GM18867 (cell line): Measurements from ENCODE around the gene ENOX1.
A peak's percentile ranks its signal among the peaks of the same experiment; 100 is the strongest.

ENCODE experiments used
- ATAC-seq: cut with Tn5 transposase; IDR thresholded peaks from one replicate; pipeline ENCODE4 v1.9.1; 2021; ENCODE audit warnings: mild to moderate bottlenecking, moderate library complexity; ENCODE audit not compliant: unreplicated experiment

ENOX1 gene

DNA sequence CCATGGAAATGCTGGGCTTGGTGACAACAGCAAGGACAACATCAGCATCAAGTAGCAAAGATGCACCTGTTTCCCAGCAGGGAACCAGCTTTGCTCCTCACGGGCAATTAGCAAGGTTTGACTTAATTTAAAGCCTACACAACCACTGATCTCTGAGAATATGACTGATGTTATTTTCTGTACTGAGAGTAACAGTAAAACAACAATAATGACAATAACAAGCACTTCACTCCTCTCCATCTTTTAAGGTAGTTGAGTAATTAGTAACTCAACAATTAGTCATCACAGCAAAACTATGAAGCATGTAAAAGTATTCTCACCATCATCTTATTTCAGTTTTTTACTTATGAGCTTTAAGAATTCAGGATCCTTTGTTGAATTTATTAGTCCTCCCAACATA is 37.3 kb downstream of the ENOX1 start:
- ATAC-seq = no peak

DNA sequence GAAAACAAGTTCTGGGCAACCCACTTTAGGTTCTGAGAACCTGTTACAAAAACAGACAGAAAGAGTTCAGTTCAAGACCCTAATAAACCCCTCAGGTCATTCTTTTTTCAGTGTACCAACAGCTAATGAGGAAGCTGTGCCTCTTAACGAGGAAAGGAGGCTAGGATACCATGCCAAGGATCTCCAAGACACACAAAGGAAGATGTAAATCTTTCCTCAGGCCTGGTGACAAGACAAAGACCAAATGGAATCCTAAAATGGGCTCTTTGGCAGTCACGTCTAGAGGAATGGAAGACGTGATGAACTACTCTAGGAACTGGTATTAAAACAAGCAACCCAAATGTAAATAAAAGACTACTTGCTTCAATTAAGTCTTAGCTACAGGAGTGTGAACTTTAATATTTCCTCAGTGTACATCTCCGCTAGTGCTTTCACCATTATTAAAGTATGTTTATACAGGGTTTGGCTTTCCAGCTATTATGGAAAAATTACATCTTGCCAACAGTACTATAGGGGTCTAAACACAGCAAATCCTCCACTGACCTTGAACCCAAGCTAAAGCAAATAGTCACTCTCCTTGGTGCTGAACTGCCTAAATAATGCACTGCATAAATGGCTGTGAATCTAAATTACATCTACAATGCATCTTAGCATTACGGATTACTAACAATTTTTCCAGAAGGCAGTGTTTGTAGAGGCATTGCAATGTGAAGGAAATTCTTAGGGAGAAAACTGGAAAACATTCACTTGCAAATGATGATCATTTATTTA is 42.3 kb downstream of the ENOX1 start:
- ATAC-seq = no peak

DNA sequence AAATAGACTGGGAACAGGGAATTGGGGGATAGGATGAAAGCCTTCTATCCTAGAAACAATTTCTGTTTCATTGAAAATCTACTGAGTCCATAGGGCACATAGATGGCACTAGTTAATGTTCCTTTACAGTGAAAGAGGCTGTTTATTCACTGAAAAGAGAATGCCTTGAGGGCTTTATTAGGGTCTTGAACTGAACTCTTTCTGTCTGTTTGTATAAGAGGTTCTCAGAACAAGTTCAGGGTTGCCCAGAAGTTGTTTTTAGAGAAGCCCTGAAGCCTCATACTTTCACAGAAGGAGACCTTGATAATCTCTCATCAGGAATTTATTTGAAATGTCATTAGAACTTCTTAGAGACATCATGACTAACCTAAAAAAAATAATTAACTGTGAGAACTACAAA is 43.9 kb downstream of the ENOX1 start:
- ATAC-seq = no peak

DNA sequence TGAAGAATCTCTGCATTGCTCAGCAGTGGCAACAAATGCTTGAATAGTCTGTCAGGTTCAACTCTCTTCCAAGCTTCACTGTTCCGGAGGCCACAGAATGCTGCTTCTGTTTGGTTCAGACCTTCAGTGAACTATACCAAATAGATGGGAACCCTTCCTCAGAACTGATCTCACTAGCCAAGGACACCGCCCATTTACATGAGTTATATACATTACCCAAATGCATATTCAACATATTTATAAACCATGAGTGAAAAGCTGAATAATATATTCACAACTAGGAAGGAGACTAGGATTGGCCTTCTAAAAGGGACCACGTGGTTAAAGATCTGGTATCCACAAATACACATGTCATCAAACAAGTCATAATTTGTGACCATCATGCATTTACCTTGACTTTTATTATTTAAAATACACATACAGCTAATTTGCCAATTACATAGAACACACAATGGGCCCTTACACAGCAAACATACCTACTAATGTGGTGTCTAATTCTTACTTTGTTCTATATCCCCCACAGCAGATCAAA is 49.3 kb downstream of the ENOX1 start:
- no peak for ATAC-seq

DNA sequence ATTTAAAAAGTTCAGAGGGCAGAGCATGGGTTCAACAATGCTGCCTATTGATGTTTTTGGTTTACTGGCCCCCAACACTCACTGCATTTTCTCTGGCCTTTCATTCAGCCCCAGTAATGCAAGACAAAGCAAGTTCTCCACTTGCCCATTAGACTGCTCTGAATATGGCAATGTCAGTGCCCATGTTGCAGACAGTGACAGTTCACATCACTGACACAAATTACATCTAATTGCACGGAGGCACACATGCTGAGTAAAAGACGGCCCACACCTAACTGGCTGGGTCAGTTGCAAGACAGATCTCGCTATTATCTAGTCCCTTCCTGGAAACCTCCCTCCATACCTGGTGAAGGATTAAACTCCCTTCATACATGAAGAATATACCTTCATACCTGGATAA is 54.0 kb downstream of the ENOX1 start:
- ATAC-seq = no peak

DNA sequence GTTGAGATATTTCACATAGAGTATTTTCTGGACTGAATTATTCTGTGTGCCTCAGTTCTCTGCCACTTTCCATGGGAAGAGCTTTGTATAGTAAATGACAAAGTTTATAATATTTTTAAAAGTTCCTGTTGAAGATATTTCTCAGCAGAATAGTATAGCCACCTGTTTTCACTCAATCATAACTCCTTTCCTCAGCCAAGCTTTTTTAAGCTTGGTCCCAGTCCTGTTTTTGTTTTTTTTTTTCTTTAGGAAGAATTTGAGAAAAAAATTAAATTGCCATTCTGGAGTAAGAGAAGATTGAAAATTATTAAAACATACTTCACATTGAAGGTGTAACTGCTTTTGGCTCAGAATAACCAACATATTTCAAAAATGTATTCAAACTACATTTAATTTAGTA is 55.5 kb downstream of the ENOX1 start:
- no peak for ATAC-seq

DNA sequence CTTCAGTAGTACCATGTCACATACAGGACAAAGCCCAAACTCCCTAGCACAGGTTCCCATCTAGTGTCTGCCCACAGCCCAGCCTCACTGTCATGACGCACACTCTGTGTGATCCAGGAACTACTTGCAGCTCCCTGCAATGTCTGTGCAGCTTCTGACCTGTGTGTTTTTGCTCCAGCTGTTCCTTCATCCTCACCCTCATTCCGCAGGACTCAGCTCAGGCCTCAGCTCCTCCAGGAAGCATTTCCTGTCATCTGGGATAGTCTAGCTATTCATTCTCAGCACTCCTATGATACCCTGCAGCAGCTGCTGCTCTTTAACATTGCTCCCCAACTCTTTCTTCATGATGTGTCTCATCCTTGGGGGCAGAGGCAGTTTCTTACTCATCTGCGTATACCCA is 56.1 kb downstream of the ENOX1 start:
- no peak for ATAC-seq

DNA sequence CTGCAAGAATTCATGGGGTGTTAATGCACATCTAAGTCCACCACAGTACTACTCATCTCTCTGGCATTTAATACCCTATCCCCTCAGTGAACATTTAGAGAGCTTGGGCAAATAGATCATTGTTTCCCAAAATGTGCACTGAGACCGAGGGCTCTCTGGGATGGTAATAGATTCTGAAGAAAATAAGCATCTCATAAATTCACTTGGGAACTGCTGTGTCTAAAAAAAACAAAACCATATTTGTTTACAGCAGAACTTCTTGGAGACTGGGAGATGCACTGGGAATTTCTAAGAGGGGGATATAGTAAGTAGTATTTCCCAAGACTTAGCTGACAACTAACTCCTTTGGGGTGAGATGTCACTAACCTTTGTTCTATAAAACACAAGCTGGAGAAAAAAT is 58.4 kb downstream of the ENOX1 start:
- ATAC-seq = no peak

DNA sequence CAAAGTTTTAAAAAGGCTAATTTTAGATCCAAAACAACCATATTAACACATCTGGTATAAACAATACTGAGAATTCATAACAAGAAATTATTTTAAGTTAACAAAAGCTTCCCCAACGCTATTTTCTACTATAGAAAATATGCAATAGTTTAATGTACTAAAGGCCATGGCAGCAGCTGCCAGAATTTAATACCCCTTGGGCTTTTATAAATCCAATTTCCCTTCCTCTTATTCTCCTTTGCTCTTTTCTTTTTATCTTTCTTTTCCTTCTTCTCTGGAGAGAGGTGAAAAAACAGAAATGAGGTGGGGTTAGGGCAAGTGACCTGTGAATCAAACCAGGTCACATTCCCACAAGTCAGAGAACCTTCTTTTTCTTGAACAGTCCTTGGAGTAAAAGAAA is 58.9 kb downstream of the ENOX1 start:
- no peak for ATAC-seq

DNA sequence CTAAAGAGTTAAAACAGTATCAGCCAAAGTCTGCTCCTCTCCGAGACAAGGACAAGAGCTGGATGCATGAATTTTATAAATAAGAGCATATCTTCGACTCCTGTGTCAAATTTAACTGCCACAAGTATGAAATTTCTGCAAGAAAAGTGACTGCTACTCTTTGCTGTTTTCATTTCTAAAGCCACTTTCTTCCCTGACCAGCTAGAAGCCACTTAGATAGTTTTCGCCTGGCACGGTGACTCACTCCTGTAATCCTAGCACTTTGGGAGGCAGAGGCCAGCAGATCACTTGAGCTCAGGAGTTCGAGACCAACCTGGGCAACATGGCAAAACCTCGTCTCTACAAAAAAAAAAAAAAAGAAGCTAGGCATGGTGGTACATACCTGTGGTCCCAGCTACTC is 61.3 kb downstream of the ENOX1 start:
- no peak for ATAC-seq

DNA sequence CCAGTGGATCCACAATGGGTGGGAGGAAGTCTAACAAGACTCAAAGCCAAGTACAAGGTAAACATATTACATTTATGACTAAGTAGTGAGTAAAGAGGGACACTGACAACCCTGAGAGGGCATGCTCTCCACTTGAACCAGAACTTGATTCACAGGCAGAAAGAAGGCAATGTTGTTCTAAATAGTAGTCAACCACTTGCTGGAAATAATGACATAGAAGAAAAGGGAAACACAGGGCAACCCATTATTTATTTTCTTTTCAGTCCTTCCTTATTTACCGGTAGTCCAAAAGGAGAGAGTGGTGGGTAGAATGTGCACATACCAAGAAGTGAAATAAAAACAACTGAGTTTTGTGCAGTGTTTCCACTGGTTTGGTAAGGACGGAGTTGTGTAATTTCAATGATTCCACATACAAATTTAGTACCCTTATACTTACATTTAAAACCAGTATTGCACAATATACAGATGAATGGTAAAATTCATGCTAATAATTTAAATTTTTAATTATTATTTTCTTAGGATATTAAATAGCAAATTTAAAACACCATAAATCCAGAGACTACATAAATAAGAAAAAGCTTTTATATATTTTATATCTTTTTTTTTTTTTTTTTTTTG is 65.9 kb downstream of the ENOX1 start:
- ATAC-seq = no peak

DNA sequence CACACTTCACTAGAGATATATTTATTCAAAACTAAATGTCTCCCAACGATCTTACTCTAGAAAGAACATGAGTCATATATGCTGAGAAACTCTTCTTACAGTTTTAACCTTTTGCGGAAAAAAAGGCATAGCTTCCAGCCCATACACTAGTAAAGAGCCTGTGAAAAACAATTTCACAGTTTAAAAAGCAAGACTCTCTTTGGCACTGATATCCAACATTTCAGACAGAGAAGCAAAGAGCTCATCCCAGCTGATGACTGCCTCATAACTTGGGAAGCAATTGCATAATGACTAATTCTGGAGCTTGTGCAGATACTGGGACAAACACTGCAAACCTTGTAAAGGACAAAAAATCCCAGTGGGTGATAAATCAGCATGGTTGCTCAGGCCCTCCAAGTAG is 88.0 kb downstream of the ENOX1 start:
- ATAC-seq = no peak

DNA sequence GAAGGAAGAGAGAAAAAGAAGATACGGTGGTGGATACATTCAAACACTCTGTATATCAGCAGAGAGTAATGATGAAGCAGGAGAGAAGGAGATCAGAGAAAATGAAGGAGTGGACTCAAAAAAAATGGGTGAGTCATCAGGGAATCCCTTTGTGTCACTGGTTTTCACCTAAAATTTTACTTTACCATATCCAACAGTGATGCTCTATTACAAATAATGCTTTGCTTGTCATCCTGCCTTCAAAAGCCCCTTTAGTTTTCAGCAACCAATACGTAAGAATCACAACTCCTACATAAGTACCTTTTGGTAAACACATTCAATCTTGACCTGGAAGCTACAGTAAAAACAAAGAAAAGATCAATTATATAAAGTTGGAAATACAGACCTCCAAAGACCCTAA is 88.8 kb downstream of the ENOX1 start:
- peak; percentile 39 for ATAC-seq

DNA sequence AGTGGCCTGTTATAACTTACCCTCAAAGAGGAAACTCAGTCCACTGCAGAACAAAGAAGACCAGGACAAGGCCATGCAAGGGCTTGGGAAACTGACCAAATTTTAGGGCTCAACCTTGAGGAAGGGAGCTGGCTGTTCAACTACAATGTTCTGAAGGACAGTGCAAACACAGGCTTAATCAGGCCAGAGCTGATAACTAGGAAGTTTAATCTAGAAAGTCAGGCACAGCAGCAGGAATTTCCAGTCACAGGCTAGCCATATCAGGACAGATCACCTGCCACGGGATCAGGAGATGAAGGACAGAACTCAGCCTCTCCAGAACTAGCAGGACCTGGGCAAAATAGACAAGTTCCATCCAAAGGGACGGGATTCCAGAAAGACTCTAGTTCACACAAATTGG is 89.4 kb downstream of the ENOX1 start:
- no peak for ATAC-seq

DNA sequence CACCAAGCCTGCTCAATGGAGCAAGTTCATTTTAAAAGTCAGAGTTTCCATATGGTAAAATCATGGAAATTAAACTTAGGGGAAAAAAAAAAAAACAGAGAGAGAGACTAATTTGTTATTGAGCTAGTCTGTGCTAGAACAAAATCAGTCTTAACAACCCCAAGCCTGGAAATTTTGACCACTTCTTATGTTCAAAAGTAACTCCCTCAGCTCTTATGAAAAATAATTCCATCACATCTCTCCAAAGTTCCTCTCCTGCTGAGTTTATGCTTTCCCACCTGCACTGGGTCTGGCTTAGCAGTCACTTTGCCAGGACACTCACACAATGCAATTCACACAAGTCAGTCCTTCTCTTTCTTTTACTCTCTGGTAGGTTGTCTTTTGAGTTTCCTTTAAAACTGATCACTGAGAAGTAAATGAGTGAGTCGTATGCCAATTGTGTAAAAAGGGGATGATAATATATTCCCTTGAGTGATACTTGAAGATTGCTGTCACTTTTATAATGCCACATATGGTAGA is 92.6 kb downstream of the ENOX1 start:
- ATAC-seq = no peak

DNA sequence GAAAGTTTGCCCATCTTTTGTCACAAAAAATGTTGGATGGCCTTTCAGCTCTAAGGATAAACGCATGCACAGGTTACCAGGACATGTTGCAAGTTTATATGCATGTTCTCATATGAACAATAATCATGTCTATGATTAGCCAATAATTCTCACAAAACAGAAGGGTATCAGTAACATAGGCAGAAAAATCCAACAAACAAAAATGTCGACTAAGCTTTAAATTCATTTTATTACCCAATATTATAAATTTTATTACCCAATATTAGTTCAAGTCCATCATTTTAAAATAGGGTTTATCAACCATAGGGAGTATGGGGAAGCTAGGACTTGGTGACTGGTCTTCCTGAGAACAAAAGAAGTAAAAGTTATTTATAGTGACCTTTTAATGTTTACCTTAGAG is 93.1 kb downstream of the ENOX1 start:
- ATAC-seq = no peak

DNA sequence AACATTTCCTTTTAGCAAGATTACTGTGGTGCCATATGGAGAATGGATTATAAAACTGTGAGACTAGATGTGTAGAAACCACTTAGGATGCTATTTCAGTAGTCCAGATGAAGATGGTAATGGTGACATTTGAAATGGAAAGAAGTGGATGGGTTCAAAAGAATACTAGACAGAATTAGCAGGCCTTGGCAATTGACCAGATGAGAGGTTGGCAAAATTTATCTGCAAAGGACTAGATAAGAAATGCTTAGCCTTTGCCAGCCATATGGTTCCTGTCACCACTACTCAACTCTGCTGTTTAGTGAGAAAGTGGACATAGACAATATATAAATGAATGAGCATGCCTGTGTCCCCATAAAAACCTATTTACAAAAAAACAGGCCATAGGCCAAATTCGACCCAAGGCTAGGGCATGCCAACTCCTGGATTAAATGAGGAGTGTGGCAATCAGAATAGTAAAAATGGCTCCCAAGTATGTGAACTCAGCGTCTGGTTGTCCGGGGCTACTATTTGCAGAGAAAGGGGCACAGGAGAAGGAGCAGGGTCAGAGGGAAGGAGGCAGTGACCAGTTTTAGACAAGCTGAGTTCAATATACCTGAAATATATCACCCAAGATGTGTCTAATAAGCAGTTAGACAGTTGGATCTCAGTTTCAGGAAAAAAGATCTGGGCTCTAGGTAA is 98.4 kb downstream of the ENOX1 start:
- ATAC-seq = no peak

DNA sequence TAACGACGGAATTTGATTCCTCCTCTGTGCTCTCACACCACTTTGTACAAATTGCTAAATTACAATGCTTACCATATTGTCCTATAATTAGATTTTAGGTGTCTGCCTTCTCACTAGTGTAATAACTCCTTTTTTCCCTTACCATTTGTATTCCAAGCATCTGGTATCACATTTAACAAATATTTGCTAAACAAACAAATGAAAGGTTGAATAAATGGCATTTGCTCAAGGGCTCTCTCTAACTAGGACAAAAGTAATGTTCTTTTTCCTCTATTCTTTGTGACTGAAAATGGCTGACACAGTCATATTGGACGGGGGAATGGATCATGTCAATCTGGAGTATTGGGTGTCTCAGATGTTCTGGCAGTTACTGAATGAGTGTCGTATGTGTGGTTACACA is 99.7 kb downstream of the ENOX1 start:
- ATAC-seq = no peak

DNA sequence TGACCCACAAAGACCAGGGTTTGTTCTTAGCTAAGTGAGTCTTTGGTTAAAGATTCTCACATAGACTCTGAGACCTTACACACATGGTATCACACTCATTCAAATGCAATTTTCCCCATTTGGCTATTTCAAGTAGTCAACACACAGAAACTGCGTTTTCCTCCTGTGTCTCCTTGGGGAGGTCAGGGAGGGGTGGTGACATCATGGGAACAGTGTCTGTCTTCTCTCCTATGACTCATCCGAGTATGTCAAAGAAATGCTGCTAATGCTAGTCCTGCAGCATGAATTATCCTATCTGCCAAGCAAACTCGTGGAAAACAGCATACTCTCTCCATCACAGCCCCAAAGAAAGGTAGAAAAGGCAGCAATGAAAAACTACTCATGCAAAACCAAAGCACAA is 100.2 kb downstream of the ENOX1 start:
- no peak for ATAC-seq

DNA sequence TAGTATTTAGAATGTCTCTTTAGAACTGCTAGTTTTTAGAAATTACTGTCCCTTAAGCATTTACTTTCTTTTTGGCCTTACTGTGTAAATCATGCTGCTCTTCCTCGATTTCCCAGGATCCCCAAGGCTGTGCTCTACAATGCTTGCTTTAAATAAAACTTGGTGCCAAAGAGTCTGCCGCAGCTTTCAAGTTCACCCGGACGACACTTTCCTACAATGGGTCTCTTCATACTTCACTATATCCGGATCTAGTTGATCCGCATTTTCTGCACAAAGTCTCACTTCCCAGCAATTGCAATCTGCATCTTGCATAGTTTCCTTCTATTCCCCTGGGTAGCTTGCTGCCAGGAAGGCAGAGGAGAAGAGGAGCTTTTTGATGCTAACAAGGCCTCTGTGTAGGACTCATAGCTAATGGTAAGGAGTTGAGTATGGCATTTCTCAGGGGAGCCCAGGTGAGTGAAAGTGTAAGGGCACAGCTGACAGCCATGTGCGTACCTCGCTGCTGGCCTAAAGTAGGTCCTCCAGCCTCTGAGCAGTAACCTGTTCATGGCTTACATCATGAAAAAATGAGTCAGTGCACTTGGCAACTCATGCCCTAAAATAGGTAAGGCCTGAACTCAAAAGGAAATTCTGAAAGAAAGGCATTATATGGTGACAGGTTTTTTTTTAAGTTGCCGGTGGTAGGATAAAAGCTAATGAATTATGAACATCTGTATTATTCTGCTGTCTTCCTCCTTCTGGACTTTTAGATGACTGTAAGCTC is 101.6 kb downstream of the ENOX1 start:
- no peak for ATAC-seq

DNA sequence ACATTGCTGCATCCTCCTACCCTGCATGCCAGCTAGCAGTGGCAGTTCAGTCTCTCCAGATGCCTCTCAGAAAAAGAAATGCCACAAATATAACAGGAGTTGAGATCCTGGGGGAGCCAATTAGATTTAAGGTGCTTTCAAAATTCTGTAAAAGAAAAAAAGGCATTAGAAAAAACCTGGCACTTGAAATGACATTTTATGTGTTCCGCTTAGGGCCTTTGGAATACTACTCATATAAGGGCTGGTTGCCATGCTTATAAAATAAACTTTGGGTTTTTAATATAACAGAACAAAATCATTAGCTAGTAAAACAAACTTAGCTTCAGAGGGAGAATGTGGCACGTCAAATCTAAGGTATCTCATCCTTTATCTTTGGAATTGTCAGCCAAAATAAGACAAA is 104.1 kb downstream of the ENOX1 start:
- ATAC-seq = no peak
